T-helper 1 cell treated with Interleukin-12 subunit alpha and Interleukin-12 subunit beta and Interleukin-4 antibody, amounts not matched to agents 30 ng/mL and 1 ng/mL, for 36 hours (primary cell): Measurements from ENCODE around the gene DENND4A. TPM values are rescaled to one million over a fixed set of nuclear protein-coding genes. Genes with fewer than 3 reads are reported as not detected.
"Not testable (repeated sequence)": the region's sequence is repeated elsewhere in the genome, so short reads cannot be mapped to it uniquely, and the experiment has no call there.

Experiments
- intact Hi-C: fragments of 100-400 bp; cut with micrococcal nuclease; formaldehyde crosslinking; loops from one replicate; pipeline ENCODE4 v1.15.1; 2024
- total RNA-seq: library from RNA; stranded (reverse); gene quantifications from 2 replicates; pipeline ENCODE4 v1.2.3, GENCODE V29; 2022

The DENND4A gene
- total RNA-seq, 1 donor from 2014 or later = 49.6 TPM

- intact Hi-C loops = loop anchor here (2.0 to 5.0 kb wide), 2 partner anchors 14 to 36 kb away; no protein-coding TSS in a partner anchor
Observed at GRCh38 chr15:65821070-65821469, 29.0 kb upstream of the DENND4A start.

DNA sequence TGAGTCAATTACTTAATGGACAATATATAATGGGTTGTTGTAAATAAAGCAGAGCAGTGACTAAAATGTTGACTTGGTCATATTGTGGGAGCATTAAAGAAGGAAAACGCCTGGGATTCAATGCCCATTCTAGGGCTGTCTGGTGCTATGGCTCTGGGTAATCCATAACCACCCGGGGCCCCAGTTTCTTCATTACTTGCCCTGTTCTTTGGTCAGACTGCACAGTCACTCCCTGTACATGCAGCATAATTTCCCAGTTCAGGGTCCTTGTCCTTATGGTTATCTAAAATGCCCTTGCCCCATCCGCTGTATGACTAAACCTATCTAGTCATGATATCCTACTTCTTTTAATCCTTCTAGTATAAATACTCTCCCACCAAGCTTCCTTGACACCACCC is 27.5 kb upstream of the DENND4A start:
- intact Hi-C loops = loop anchor here (1.0 to 2.0 kb wide), 5 partner anchors 9 to 208 kb away; partner anchors contain the start of genes DENND4A and INTS14

- intact Hi-C loops = loop anchor here (1.0 to 2.0 kb wide), 5 partner anchors 9 to 208 kb away; partner anchors contain the start of genes DENND4A and INTS14
Observed at GRCh38 chr15:65818927-65819562, 27.0 kb upstream of the DENND4A start.

GRCh38 chr15:65816441-65816840 is 24.3 kb upstream of the DENND4A start:
- intact Hi-C loops = no loop called here

DNA sequence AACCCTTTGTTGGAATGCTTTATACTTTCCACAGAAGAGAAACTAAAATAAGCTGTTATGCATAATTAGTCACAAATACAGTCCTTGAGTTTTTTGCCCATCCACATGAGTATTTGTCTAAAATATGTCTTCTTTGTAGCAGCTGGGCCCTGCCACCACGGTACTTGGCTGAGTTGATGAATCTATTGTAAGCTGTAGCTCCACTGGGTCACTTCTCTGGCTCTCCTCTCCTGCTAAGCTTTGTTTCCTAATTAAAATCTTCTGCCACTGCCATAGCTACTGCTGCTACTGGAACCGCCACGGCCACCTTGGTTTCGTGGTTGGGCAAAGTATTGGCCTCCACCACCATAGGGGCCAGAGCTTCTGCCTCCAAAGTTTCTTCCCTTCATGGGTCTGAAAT is 23.9 kb upstream of the DENND4A start:
- intact Hi-C loops = not testable (repeated sequence)

GRCh38 chr15:65814271-65814670 is 22.2 kb upstream of the DENND4A start:
- intact Hi-C loops = not testable (repeated sequence)

- intact Hi-C loops = no loop called here
Observed at GRCh38 chr15:65812916-65813315, 20.8 kb upstream of the DENND4A start.

DNA sequence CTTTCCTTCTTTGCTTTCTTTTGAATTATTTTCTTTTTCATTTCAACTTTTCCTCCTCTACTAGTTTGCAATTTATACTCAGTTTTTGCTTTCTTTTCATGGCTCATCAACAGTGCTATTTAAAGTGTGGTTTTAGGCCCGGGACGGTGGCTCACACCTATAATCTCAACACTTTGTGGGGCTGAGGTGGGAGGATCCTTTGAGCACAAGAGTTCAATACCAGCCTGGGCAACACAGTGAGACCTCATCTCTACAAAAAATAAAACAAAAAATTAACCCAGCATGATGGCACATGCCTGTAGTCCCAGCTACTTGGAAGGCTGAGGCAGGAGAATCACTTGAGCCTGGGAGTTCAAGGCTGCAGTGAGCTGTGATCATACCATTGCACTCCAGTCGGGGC is 20.4 kb upstream of the DENND4A start:
- intact Hi-C loops = no loop called here

- intact Hi-C loops = no loop called here
Observed at GRCh38 chr15:65811835-65812234, 19.7 kb upstream of the DENND4A start.

GRCh38 chr15:65811011-65811733 is 19.1 kb upstream of the DENND4A start:
- intact Hi-C loops = not testable (repeated sequence)

DNA sequence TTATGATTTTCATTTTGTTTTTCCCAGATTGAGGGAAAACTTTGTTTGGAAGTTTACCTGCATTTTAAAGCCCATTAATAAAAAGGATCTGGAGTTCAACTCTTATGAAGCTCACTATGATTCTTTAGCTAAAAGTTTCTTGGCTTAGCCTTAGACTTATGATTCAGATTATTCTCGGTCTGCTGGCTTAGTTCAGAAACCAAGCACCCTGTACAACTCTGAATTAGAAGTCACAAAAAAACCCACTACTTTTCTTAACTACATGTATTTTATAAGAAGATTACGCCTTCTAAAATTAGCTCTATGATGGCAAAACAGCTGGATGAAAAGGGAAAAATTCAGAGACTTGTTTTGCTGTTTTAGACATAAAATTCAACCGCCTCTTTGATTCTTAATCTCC is 14.3 kb upstream of the DENND4A start:
- intact Hi-C loops = loop anchor here (2.0 kb wide), 2 partner anchors 14 to 24 kb away; no protein-coding TSS in a partner anchor

DNA sequence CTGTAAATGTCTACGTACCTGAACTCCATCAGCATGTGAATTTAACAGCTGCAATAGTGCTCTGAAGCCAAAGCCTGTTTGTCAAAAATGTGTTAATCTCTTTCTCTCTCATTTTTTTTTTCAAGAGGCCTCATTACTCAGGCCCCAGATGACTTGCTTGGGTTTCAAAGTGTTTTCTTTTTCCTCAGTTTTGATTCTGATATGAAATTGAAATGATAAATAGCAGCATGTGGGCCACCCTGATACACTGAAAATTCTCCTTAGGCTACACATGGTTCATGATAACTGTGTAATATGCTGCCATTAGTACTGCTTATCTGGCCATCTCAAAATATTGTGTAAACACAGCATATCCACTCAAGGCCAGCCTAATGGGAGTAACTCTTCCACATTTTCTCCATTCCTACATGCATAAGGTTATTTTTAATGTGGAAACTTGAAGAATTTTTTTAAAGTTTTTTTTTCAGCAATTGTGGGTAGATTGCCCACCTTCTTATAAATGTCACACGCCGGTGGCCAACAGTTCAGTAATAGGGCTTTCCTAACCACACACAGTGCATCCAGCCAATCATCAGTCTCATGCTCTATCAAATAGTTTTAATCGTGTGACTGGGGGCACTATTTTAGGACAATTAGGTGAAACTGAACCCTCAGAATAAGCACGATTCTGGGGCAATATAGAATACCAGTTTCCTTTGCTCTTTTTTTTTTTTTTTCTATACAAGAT is 13.1 kb upstream of the DENND4A start:
- intact Hi-C loops = loop anchor here (1.0 kb wide), 1 partner anchor 13 kb away; the partner anchor contains the start of gene DENND4A

DNA sequence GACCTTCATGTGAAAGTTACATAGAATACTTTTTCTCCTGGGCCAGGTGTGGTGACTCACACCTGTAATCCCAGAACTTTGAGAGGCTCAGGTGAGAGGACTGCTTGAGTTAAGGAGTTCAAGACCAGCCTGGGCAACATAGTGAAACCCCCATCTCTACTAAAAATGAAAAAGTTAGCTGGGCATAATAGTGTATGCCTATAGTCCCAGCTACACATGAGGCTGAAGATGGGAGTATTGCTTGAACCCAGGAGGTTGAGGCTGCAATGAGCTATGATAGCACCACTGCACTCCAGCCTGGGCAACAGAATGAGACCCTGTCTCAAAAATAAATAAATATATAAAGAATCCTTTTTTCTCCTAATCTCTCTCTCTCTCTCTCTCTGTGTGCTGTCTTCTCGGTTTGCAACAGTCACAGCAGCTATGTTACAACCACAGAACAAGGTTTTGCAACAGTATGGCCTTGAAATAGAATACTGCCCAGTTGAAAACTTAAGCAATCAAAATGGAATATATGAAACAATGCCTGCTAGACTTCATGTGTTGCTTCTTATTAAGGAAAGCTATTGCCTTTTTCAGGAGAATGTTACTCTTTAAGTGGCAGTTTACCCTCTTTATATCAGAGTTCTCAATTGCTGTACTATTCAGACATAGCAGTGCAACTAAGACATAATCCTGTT is 12.3 kb upstream of the DENND4A start:
- intact Hi-C loops = loop anchor here (1.0 kb wide), 1 partner anchor 8 kb away; no protein-coding TSS in a partner anchor

- intact Hi-C loops = no loop called here
Observed at GRCh38 chr15:65801229-65801805, 9.2 kb upstream of the DENND4A start.

GRCh38 chr15:65796610-65797078 is 4.6 kb upstream of the DENND4A start:
- intact Hi-C loops = loop anchor here (1.0 to 10.0 kb wide), 2 partner anchors 8 to 678 kb away; no protein-coding TSS in a partner anchor

GRCh38 chr15:65795663-65796216 is 3.6 kb upstream of the DENND4A start:
- intact Hi-C loops = loop anchor here (1.0 to 10.0 kb wide), 2 partner anchors 9 to 679 kb away; no protein-coding TSS in a partner anchor

DNA sequence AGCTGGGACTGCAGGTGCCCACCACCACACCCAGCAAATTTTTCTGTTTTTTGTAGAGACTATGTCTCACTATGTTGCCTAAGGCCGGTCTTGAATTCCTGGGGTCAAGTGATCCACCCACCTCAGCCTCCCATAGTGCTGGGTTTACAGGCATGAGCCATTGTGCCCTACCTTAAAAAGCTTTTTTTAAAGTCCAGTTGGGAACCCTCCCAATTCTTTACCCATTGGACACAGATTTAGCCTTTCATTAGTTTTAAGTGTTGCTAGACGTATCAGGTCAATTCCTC is 1.7 kb upstream of the DENND4A start:
- intact Hi-C loops = loop anchor here (2.0 to 10.0 kb wide), 4 partner anchors 36 to 901 kb away; partner anchors contain the start of gene INTS14

GRCh38 chr15:65792988-65793817 is 1.1 kb upstream of the DENND4A start:
- intact Hi-C loops = loop anchor here (1.0 to 10.0 kb wide), 13 partner anchors 12 to 901 kb away; partner anchors contain the start of genes INTS14, MAP2K1, RAB11A and TIPIN
